ENCODE data around the gene DERA. TPM values are rescaled to one million over a fixed set of nuclear protein-coding genes. Genes with fewer than 3 reads are reported as not detected.
A peak's percentile ranks its signal among the peaks of the same experiment; 100 is the strongest.
"Not testable (repeated sequence)": the region's sequence is repeated elsewhere in the genome, so short reads cannot be mapped to it uniquely, and the experiment has no call there.

Gene DERA
- total RNA-seq, 1 experiment from 2014 or later, result 46.1 TPM

DNA sequence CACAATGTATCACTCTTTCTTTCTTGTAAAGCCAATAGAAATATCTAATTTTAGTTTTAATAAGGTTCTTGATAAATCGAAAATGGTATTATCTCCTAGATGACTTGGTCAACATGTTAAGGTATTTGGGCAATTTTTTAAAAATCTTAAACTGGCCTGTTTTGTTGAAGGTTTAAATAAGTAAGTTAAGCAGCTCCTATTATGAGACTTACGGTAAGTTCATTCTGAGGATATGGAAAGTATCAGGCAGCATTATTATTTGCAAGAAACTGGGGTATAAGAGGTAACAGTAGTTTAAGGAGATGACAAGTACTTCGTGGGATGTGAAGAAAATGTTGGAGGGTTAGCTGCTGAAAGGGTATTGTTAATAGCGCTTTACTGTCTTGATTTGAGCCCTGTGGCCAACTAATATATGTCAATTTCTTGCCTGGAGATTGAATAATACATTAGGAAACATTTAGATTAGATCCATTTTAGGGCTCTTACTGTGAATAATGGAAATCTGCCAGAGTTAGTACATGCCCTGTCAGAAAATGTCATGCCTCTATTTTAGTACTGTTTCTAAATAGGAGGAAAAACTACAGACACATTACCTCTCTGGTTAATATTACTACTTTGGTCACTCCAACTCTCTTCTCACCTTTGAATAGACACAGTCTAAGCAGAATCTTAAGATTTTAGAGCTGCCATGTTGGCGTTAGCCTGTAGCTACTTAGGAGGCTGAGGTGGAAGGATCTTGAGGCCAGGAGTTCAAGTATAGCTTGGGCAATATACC lies 23.9 kb upstream of the DERA start:
- no peak for DNase-seq
- Histone ChIP-seq H3K27me3 (no peaks in the 10 kb centered on the region), H3K4me1 (peaks cover 8% of the 10 kb centered on the region), H3K27ac (peak overlapping the region; percentile 53), H3K9me3 (replicated peaks) (no peaks in the 10 kb centered on the region), H3K4me3 (no peak overlapping the region), H3K36me3 (peaks cover 53% of the 10 kb centered on the region)

DNA sequence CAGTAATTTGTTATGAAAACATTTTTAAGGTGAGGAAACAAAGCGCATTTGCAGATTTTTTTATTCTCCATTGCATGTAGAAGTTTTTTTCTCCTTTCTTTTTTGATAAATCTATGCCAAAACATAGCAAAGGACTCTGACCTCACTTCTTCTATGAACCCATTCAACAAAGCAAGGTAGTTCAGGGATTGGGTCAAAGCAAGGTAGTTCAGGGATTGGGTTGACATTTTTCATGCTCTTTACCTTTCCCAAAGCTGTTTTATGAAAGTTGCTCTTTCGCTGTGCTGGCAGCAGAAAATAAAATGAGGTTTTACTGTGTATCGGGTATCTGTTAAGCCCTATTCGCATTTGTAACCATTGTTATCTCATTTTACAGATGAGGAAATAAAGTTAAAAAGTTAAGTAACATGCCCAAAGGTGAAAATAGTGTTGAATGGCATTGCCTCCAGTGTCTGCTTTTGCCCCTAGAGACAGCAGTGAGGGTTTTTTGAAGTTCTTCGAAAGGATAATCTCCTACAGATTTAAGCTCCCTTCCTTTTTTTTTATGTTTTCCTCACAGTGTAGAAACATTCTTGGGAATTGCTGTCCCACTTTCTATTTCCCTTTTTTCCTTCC lies 18.4 kb upstream of the DERA start:
- no peak for DNase-seq
- Histone ChIP-seq H3K4me3 (no peak overlapping the region), H3K27me3 (no peaks in the 10 kb centered on the region), H3K4me1 (no peaks in the 10 kb centered on the region), H3K27ac (no peak overlapping the region), H3K36me3 (peaks cover 73% of the 10 kb centered on the region), H3K9me3 (replicated peaks) (no peaks in the 10 kb centered on the region)

GRCh38 chr12:15893260-15893659 lies 17.9 kb upstream of the DERA start:
- Histone ChIP-seq H3K9me3 (replicated peaks) (no peaks in the 10 kb centered on the region), H3K4me1 (no peaks in the 10 kb centered on the region), H3K27me3 (no peaks in the 10 kb centered on the region), H3K4me3 (no peak overlapping the region), H3K36me3 (peaks cover 78% of the 10 kb centered on the region), H3K27ac (no peak overlapping the region)
- no peak for DNase-seq

GRCh38 chr12:15896867-15897266 lies 14.3 kb upstream of the DERA start:
- no peaks in the 10 kb centered on the region for H3K4me1 ChIP-seq
- no peaks in the 10 kb centered on the region for H3K9me3 ChIP-seq (replicated peaks)
- DNase-seq, result no peak
- no peaks in the 10 kb centered on the region for H3K27me3 ChIP-seq
- peaks cover 81% of the 10 kb centered on the region for H3K36me3 ChIP-seq
- H3K4me3 ChIP-seq, result no peak overlapping the region
- H3K27ac ChIP-seq, result no peak overlapping the region

- Histone ChIP-seq H3K9me3 (replicated peaks) (no peaks in the 10 kb centered on the region), H3K27me3 (no peaks in the 10 kb centered on the region), H3K27ac (no peak overlapping the region), H3K4me1 (no peaks in the 10 kb centered on the region), H3K36me3 (peaks cover 85% of the 10 kb centered on the region), H3K4me3 (no peak overlapping the region)
- DNase-seq, result no peak
Measured at GRCh38 chr12:15897433-15897832, 13.7 kb upstream of the DERA start.

DNA sequence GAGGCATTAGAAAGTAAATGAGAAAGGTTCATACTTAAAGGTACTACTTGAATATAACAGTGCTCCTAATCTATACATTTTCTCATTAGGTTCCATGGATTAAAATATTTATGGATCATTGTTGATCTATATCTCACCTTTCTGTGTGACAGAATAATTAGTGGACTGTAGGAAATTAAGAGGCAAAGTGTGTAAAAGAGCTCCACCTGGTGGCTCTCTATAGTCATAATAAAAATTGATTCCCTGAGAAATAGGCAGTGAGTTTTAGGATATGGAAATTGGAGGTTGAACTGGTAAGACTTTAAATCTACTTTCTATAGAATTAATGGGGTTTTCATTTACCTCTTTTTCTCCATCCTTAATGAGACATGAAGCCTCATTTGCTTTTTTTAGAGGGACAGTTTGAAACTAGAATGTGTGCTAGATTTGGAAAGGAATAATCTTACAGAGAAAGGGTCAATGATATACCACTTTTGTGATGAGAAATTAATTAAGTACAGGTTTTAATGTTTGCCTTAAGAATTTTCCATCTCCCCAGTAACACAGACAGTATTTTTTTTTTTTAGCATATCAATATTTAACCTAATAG lies 11.8 kb upstream of the DERA start:
- Histone ChIP-seq H3K4me1 (no peaks in the 10 kb centered on the region), H3K27me3 (no peaks in the 10 kb centered on the region), H3K36me3 (peaks cover 85% of the 10 kb centered on the region), H3K4me3 (no peak overlapping the region), H3K27ac (no peak overlapping the region), H3K9me3 (replicated peaks) (no peaks in the 10 kb centered on the region)
- DNase-seq, result peak in 1 of 2 experiments; percentile 58

DNA sequence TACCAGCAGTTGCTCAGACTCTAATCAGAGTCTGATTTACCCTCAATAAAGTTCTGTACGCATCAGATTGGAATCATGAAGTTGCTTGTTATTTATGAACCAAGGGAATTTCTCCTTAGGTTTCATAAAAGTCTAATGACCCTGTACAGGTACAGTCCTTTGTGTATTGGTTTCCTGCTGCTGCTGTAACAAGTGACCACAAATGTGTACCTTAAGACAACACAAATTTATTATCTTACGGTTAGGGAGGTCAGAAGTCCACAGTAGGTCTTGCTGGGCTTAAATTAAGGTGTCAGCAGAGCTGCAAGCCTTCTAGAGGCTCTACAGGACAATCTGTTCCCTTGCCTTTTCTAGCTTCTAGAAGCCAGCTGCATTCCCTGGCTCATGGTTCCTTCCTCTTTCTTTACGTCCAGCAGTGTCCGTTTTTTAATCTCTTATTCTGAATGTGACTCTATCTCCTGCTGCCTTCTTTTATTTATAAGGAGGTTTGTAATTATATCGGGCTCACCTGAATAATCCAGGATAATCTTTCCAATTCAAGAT lies 6.7 kb upstream of the DERA start:
- Histone ChIP-seq H3K4me3 (no peak overlapping the region), H3K36me3 (peaks cover 46% of the 10 kb centered on the region), H3K9me3 (replicated peaks) (no peaks in the 10 kb centered on the region), H3K27ac (no peak overlapping the region), H3K27me3 (no peaks in the 10 kb centered on the region), H3K4me1 (no peaks in the 10 kb centered on the region)
- no peak for DNase-seq

- Histone ChIP-seq H3K4me3 (peak overlapping the region; percentile 80), H3K27me3 (no peaks in the 10 kb centered on the region), H3K9me3 (replicated peaks) (no peaks in the 10 kb centered on the region), H3K4me1 (peaks cover 4% of the 10 kb centered on the region; the same call in 1 of the 2 replicates), H3K36me3 (no peaks in the 10 kb centered on the region; the same call in 1 of the 2 replicates), H3K27ac (peak overlapping the region; percentile 89; the same call in 1 of the 2 replicates)
- DNase-seq, result no peak
Measured at GRCh38 chr12:15910468-15910863, 666 bp upstream of the DERA start.

DNA sequence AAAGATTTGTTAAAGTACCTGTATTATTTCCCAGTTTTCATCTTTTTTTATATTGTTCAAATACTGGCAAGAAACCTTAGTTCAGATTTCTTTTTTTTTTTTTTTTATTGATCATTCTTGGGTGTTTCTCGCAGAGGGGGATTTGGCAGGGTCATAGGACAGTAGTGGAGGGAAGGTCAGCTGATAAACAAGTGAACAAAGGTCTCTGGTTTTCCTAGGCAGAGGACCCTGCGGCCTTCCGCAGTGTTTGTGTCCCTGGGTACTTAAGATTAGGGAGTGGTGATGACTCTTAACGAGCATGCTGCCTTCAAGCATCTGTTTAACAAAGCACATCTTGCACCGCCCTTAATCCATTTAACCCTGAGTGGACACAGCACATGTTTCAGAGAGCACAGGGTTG lies 799 bp downstream of the DERA start:
- not testable (repeated sequence) for DNase-seq; H3K4me1 ChIP-seq; H3K9me3 ChIP-seq (replicated peaks); H3K27me3 ChIP-seq; H3K36me3 ChIP-seq
- peak overlapping the region; percentile 89 for H3K27ac ChIP-seq
- H3K4me3 ChIP-seq, result peak overlapping the region; percentile 80

DNA sequence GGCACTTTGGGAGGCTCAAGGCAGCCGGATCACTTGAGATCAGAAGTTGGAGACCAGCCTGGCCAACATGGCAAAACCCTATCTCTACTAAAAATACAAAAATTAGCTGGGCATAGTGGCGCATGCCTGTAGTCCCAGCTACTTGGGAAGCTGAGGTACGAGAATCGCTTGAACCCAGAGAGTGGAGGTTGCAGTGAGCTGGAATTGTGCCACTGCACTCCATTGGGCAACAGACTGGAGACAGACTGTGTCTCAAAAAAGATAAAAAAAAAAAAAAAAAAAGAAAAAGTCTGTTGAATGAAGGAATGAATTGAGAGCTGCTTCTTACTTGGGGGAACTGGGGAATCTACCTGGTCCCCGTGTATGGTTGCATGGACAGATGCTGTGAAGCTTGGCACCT lies 3.0 kb downstream of the DERA start:
- H3K9me3 ChIP-seq (replicated peaks); H3K36me3 ChIP-seq; H3K4me1 ChIP-seq; DNase-seq; H3K27me3 ChIP-seq; H3K4me3 ChIP-seq; H3K27ac ChIP-seq: not testable (repeated sequence)

- Histone ChIP-seq H3K9me3 (replicated peaks) (no peaks in the 10 kb centered on the region), H3K4me1 (no peaks in the 10 kb centered on the region), H3K4me3 (no peak overlapping the region), H3K27me3 (no peaks in the 10 kb centered on the region), H3K27ac (no peak overlapping the region), H3K36me3 (0 out of 2 replicates have a peak, but pooled peaks cover 5% of the 10 kb centered on the region)
- no peak for DNase-seq
Measured at GRCh38 chr12:15918066-15918465, 6.9 kb downstream of the DERA start.

DNA sequence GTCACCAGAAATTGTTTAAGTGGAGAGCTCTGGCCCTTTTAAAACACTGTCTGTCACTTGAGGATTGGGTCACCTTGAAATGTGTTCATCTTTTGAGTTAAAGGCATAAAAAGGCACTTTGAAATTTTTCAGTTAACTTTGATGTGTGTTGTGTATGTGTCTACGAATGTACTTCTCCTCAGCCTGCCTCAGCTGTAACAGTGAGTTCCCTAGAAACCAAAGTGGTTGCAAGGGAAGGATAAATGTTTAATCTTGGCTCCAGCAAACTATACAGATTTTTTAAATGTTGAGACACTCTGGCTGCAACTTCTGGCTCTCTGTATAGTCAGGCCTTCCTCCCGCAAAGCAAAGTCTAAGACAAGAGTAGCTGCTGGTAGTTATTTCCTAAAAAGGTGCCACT lies 8.3 kb downstream of the DERA start:
- Histone ChIP-seq H3K36me3 (0 out of 2 replicates have a peak, but pooled peaks cover 5% of the 10 kb centered on the region), H3K9me3 (replicated peaks) (no peaks in the 10 kb centered on the region), H3K4me1 (no peaks in the 10 kb centered on the region), H3K27me3 (no peaks in the 10 kb centered on the region), H3K27ac (no peak overlapping the region), H3K4me3 (no peak overlapping the region)
- DNase-seq, result no peak

GRCh38 chr12:15924956-15925355 lies 13.8 kb downstream of the DERA start:
- no peaks in the 10 kb centered on the region for H3K36me3 ChIP-seq
- no peaks in the 10 kb centered on the region for H3K27me3 ChIP-seq
- no peak overlapping the region for H3K27ac ChIP-seq
- no peak overlapping the region for H3K4me3 ChIP-seq
- DNase-seq, result no peak
- H3K9me3 ChIP-seq (replicated peaks), result no peaks in the 10 kb centered on the region
- H3K4me1 ChIP-seq, result peaks cover 9% of the 10 kb centered on the region

DNA sequence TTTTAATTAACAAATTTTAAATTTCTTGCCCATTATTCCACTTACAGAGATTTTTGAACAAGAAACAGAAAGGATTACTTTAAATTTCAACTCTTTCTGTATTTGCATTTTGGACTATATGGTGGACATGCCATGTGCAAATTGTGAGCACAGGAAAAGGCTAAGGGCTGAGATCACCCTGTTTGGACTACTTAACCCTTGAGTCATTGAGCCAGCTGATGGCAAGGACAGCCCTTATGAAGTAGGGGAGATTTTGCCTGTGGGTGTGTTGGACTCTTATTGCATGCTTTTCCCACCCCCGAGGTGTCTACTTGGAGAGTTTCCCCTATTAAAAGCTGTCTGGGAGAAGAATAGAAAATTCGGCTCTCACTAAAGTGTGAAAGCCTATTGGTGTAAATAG lies 17.2 kb downstream of the DERA start:
- DNase-seq, result peak; percentile 19 to 34

More for the DNA sequence above, 17.2 kb downstream of the DERA start:
- no peak overlapping the region for H3K4me3 ChIP-seq
- no peaks in the 10 kb centered on the region for H3K9me3 ChIP-seq (replicated peaks)
- H3K36me3 ChIP-seq, result no peaks in the 10 kb centered on the region; the same call in 1 of the 2 replicates
- H3K27ac ChIP-seq, result peak overlapping the region; percentile 26; the same call in 1 of the 2 replicates
- H3K27me3 ChIP-seq, result no peaks in the 10 kb centered on the region
- H3K4me1 ChIP-seq, result peaks cover 12% of the 10 kb centered on the region

Data from SJCRH30 (cell line).